MCF 10A (cell line): Measurements from ENCODE around the gene KDM4C. TPM values are rescaled to one million over a fixed set of nuclear protein-coding genes. Genes with fewer than 3 reads are reported as not detected.

Experiments
- BruUV-seq: library from RNA; stranded (reverse); fragments of 400-500 nt; replicated peaks from 2 replicates; lab custom pipeline; 2021; lab: Mats Ljungman, UMichigan
- CTCF ChIA-PET: fragments of 300-600 bp; sonication (Branson Sonifier 250); formaldehyde crosslinking; extraction: SDS; loops from one replicate; lab custom pipeline; 2021; ENCODE audit warnings: antibody characterized with exemption, inconsistent platforms; lab: Yijun Ruan, JAX
- POLR2A ChIA-PET: fragments of 300-600, 350-650 bp; sonication (Branson Sonifier 250); formaldehyde crosslinking; extraction: SDS; loops from one replicate; lab custom pipeline; 2020; ENCODE audit warnings: antibody characterized with exemption, inconsistent platforms; lab: Yijun Ruan, JAX
- DNase-seq: peaks from one replicate; pipeline ENCODE4 v3.0.0-alpha.2; 2018; ENCODE audit not compliant: unreplicated experiment
- H3K27ac Mint-ChIP-seq: one replicate; pipeline ENCODE4 v1.8.0; 2022; ENCODE audit warnings: mild to moderate bottlenecking, low read depth, mixed read lengths; ENCODE audit not compliant: unreplicated experiment
- H3K27me3 Mint-ChIP-seq: one replicate; pipeline ENCODE4 v1.8.0; 2022; ENCODE audit warnings: mixed read lengths; ENCODE audit not compliant: insufficient read depth, unreplicated experiment
- H3K36me3 Mint-ChIP-seq: one replicate; pipeline ENCODE4 v1.8.0; 2022; ENCODE audit warnings: mild to moderate bottlenecking, moderate library complexity, mixed read lengths; ENCODE audit not compliant: insufficient read depth, unreplicated experiment
- H3K4me1 Mint-ChIP-seq: one replicate; pipeline ENCODE4 v1.8.0; 2022; ENCODE audit warnings: mixed read lengths; ENCODE audit not compliant: insufficient read depth, unreplicated experiment
- H3K4me3 Mint-ChIP-seq: one replicate; pipeline ENCODE4 v1.8.0; 2022; ENCODE audit warnings: mild to moderate bottlenecking, moderate library complexity, mixed read lengths; ENCODE audit not compliant: unreplicated experiment
- H3K9me3 Mint-ChIP-seq: one replicate; pipeline ENCODE4 v1.8.0; 2022; ENCODE audit warnings: mixed read lengths; ENCODE audit not compliant: unreplicated experiment
- intact Hi-C: fragments of 100-400 bp; cut with micrococcal nuclease; formaldehyde crosslinking; loops from 2 replicates; pipeline ENCODE4 v1.14.1; 2022
- total RNA-seq: library from RNA; stranded (reverse); gene quantifications from 2 replicates; pipeline ENCODE4 v1.2.3, GENCODE V29; 2022
- TF ChIP-seq, protein P1 (sequence below): fragments of 200-600 bp; IDR thresholded peaks from one replicate; pipeline ENCODE4 v1.8.0; 2022; ENCODE audit warnings: antibody characterized with exemption, mild to moderate bottlenecking; ENCODE audit not compliant: unreplicated experiment

The KDM4C gene
- total RNA-seq, 1 experiment from 2014 or later, result 29.5 TPM

GRCh38 chr9:6887051-6887450 lies 129.3 kb downstream of the KDM4C start:
- TF ChIP-seq, protein P1, sequence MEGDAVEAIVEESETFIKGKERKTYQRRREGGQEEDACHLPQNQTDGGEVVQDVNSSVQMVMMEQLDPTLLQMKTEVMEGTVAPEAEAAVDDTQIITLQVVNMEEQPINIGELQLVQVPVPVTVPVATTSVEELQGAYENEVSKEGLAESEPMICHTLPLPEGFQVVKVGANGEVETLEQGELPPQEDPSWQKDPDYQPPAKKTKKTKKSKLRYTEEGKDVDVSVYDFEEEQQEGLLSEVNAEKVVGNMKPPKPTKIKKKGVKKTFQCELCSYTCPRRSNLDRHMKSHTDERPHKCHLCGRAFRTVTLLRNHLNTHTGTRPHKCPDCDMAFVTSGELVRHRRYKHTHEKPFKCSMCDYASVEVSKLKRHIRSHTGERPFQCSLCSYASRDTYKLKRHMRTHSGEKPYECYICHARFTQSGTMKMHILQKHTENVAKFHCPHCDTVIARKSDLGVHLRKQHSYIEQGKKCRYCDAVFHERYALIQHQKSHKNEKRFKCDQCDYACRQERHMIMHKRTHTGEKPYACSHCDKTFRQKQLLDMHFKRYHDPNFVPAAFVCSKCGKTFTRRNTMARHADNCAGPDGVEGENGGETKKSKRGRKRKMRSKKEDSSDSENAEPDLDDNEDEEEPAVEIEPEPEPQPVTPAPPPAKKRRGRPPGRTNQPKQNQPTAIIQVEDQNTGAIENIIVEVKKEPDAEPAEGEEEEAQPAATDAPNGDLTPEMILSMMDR, result no peak
- Mint-ChIP-seq H3K36me3 (peaks cover 5% of the 10 kb centered on the region), H3K4me3 (no peak overlapping the region), H3K27ac (no peak overlapping the region), H3K4me1 (no peaks in the 10 kb centered on the region), H3K9me3 (no peaks in the 10 kb centered on the region), H3K27me3 (no peaks in the 10 kb centered on the region)
- ChIA-PET CTCF (interaction anchor here (0.6 to 0.9 kb wide), 3 partner anchors 9 to 155 kb away, joined by 3 to 4 read pairs (median 3); no protein-coding TSS in a partner anchor), POLR2A (no interaction called here)
- intact Hi-C loops, result no loop called here
- no peak for DNase-seq
- no TSS peak for BruUV-seq

- Mint-ChIP-seq H3K27me3 (no peaks in the 10 kb centered on the region), H3K36me3 (peaks cover 9% of the 10 kb centered on the region), H3K4me1 (no peaks in the 10 kb centered on the region), H3K9me3 (no peaks in the 10 kb centered on the region), H3K4me3 (no peak overlapping the region), H3K27ac (no peak overlapping the region)
- no TSS peak for BruUV-seq
- intact Hi-C loops, result no loop called here
- no peak for DNase-seq
- ChIA-PET POLR2A (no interaction called here), CTCF (interaction anchor here (0.6 kb wide), 3 partner anchors 14 to 513 kb away, joined by 3 to 5 read pairs (median 3); no protein-coding TSS in a partner anchor)
- TF ChIP-seq, protein P1, result no peak
These were observed 132.1 kb downstream of the KDM4C start for GRCh38 chr9:6889868-6890267.

- ChIA-PET CTCF (no interaction called here), POLR2A (interaction anchor here (1.2 kb wide), 1 partner anchor 18 kb away, joined by 4 read pairs; no protein-coding TSS in a partner anchor)
- Mint-ChIP-seq H3K27me3 (no peaks in the 10 kb centered on the region), H3K4me3 (no peak overlapping the region), H3K36me3 (peaks cover 9% of the 10 kb centered on the region), H3K27ac (no peak overlapping the region), H3K9me3 (no peaks in the 10 kb centered on the region), H3K4me1 (peaks cover 11% of the 10 kb centered on the region)
- TF ChIP-seq, protein P1, result no peak
- no peak for DNase-seq
- BruUV-seq, result no TSS peak
- intact Hi-C loops, result no loop called here
These were observed 135.8 kb downstream of the KDM4C start for GRCh38 chr9:6893350-6894131.

DNA sequence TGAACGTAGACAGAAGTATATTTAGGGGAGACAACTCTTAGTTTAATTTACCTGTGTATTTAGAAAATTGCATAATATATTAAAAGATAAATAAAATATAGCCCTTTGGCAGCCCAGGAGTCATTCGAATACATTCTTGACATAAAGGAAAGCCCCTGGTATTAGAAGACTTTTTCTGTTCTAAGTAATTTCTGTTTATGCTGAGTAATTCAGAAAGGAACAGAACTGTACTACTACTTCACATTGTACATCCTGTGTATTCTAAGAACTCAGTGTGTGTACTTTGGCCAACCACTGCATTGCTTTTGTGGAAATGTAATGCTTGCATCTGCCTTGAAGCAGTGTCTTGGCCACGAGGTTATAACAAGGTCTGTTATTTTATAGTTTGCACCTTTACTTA lies 136.4 kb downstream of the KDM4C start:
- Mint-ChIP-seq H3K4me1 (peaks cover 11% of the 10 kb centered on the region), H3K27me3 (no peaks in the 10 kb centered on the region), H3K4me3 (no peak overlapping the region), H3K27ac (no peak overlapping the region), H3K36me3 (peaks cover 9% of the 10 kb centered on the region), H3K9me3 (no peaks in the 10 kb centered on the region)
- intact Hi-C loops, result no loop called here
- TF ChIP-seq, protein P1, result no peak
- no peak for DNase-seq
- no TSS peak for BruUV-seq
- POLR2A ChIA-PET, result interaction anchor here (0.5 kb wide), 1 partner anchor 233 kb away, joined by 6 read pairs; no protein-coding TSS in a partner anchor
- CTCF ChIA-PET, result no interaction called here
